Activated CD8-positive, alpha-beta memory T cell treated with anti-CD3 and anti-CD28 coated beads, Interleukin-2, amount 50 U/mL, for 1 hour (primary cell): ENCODE data around the gene ZBTB17.

Source experiments
- DNase-seq: peaks from one replicate; pipeline ENCODE4 v3.0.0-alpha.2; 2020; ENCODE audit errors: extremely low read depth

Gene ZBTB17

DNA sequence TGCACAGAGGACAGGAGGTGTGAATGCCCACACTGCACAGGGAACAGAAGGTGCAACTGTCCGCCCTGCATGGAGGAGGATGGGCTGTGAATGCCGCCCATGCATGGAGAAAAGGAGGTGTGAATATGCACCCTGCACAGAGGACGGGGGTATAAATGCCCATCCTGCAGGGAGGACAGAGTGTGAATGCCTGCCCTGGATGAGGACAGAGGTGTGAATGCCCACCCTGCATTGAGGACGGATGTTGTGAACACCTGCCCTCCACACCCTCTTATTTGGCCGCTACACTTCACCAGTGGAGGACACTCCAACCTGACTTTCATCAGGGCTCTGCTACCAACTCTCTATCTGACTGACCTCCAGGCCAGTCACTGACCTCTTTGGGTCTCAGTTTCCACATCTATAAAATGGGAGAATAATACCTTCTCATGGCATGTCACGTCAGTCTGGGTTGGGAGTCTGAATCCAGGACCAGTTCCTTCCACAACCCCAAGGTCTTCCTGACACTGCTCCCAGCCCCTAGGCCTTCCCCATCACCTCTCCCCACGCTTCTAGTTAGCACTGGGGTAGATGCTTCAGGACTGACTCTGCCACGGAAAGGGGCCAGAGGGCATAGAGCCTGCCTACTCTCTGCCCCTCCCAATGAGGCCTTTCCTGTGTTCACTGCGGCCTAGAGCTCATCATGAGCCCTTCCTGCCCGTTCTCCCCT, 28.4 kb downstream of the ZBTB17 start:
- no peak for DNase-seq

DNA sequence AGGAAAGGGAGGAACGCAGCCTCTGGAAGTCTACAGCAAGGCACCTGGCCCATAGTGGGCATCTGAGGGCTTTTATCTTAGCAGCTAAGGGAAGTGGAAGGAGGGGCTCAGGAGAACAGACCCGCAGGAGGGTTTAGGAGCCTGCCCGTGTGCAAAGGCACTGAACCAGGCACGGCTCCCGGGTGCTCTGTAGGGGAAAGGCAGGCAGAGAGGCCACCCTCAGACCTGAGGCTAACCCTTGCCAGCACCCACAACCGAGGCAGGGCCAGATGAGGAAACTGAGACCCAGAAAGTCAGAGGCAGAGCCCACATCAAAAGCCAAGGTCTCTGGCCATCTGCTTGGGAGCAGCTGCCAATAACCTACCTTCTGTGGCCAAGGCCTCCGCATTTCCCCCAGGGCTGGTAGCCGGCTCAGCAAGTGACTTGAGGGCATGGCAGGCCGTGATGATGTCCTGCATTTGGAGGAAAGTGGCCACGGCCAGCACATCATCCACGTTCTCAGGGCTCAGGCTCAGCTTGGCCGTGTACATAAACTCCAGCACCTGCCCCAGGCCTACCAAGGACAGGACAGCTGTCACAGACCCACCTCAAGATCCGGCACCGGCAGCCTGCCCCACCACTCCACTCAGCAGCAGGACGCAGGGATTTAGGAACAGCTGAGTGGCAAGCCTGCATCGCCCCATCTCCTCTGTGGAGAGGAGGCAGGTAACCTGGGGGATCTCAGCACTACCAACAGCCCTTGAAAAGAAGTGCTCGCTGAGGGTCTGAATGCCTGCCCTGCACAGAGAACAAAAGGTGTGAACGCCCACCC, 29.1 kb downstream of the ZBTB17 start:
- no peak for DNase-seq

GRCh38 chr1:15945832-15946448, 30.0 kb downstream of the ZBTB17 start:
- DNase-seq: no peak

- no peak for DNase-seq
Measured at GRCh38 chr1:15945011-15945831, 30.7 kb downstream of the ZBTB17 start.

- DNase-seq: no peak
Measured at GRCh38 chr1:15944308-15945010, 31.4 kb downstream of the ZBTB17 start.

DNA sequence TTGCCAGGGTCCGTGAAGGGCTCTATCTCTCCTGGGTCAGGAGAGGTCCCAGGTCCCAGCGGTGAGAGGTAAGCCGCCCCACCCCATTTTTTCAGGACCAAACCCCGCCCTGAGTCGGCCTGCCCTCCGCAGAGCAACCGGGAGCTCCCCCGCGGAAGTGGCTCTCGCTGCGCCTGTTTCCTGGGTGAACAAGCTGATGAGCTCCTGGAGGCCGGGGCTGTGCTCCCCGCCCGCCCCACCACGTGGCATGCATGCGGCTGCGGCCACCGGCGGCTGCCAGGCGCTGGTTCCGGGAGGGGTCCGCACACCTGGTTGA, 32.0 kb downstream of the ZBTB17 start:
- DNase-seq: no peak

DNA sequence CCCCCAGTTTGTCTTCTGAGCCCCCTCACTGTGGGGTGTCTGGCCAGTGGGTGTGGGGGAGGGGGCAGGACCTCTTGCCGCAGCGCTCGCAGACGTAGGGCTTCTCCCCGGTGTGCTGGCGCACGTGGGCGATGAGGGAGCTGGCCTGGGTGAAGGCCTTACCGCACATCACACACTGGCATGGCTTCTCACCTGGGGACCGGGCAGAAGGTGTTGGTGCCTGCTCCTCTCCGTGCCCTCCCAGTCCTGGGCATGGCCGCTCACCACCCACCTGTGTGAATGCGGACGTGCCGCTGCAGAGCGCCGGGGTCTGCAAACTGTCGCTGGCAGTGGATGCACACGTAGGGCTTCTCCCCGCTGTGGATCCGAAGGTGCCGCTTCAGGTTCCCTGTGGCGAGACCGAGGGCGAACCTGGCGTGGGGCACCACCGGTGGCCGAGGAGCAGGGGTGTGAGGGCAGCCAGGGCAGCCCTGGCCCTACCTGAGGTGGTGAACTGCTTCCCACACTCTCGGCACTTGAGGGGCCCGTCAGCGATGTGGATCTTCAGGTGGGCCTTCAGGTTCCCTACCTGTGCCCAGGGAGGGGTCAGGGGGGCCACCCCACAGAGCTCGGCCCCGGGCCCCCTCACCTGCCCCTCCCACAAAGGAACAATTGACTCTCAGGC, 32.4 kb downstream of the ZBTB17 start:
- DNase-seq: no peak

DNA sequence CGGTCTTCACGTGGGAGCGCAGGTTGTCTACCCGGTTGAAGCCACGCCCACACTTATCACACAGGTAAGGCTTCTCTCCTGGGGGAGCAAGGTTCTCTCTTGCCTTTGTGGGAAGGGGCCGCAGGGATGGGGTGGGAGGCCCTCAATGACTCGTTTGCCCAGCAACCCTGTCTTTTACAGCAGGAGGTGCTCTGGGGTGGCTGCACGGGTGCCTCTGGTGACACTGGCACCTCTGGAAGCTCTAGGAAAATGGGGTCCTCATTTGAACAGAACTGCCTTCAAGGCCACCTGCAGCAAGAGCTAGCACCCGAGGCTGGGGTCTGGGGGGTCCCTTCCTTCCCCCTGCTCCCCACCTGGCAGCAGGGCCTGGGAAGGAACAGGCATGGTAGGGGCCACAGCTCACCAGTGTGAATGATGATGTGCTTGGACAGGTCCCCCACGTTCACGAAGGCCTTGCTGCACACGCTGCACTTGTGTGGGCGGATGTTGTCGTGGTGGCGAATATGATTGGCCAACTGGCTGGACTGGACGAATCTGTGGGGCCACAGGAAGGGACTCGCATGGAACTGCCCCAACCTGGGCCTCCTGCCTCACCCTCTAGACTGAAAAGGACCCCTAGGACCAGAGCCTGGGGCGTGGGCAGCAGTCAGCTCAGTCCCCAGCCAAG, 33.1 kb downstream of the ZBTB17 start:
- DNase-seq: no peak

DNA sequence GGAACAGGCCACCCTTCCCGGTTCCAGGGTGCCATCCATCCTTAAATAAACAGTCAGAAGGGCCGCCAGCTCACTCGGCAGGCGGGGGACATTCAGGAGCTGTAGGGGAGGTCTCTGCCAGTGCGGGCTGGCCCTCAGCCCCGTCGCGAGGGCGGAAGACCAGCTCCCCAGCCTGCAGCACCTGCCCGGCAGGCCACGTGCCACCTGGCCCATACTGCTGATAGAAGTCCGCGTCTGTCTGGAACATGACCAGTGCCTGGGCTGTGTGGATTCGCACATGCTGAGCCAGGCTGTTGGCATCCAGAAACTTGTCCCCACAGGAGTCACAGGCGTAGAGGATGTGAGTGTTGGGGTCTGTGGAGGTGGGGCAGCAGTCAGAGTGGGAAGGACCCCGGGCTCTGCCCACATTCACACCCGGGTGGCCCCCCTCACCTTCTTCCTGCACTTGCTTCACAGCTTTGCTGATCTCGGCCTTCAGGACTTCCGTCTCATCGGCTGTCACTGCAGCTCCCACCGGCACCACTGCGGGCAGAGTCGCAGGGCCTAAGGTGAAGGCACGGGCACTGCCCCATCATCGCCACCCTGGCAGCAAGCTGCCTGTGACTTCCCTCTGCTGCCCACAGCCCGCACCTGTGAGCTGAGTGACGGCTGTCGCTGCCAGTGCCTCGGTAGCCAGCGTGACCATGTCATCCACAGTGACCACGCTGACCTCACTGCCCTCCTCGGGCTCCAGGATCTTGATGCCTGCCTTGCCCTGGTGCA, 33.8 kb downstream of the ZBTB17 start:
- no peak for DNase-seq

DNA sequence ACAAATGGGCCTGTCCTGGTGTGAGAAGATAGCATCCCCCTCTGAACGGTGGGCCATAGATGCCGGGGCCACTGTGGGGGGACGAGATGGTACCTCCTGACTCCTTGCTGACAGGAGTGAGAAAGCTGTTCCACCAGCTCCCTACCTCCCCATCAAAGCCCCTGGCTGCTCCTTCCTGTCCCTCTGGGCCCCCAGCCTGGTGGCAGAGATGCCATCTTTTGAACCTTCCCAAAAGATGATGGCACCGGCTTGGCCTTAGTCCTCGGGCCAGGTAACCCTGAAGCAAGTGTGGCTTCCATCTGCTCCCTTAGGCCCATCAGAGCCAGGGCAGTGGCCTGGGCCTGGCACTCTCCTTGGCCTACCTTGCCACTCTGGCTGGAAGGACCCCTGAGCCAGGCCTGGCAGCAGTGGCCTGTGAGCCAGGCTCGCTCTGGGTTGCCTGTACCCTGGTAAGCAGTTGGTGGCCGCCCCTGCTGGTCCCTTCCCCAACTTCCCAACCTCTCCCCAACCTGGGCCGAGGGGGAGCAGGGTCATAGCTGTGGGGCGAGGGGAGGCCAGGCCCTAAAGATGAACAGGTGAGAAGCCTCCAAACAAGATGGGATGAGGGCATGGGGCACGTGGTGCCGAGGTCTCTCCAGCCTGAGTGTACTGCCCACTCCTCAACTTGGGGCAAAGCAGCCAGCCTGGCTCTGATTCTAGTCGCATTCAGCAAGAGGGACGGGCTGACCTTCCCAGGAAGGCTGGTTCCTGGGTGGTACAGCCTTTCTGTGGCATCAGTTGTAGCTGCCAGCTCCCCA, 34.7 kb downstream of the ZBTB17 start:
- no peak for DNase-seq

GRCh38 chr1:15940110-15941043, 35.5 kb downstream of the ZBTB17 start:
- no peak for DNase-seq

- no peak for DNase-seq
Measured at GRCh38 chr1:15939181-15940109, 36.5 kb downstream of the ZBTB17 start.

GRCh38 chr1:15938628-15939161, 37.2 kb downstream of the ZBTB17 start:
- no peak for DNase-seq

- no peak for DNase-seq
Measured at GRCh38 chr1:15937706-15938168, 38.2 kb downstream of the ZBTB17 start.

- no peak for DNase-seq
Measured at GRCh38 chr1:15937146-15937545, 38.8 kb downstream of the ZBTB17 start.

GRCh38 chr1:15936025-15936424, 39.9 kb downstream of the ZBTB17 start:
- no peak for DNase-seq
